Skeletal muscle satellite cell (primary cell): Measurements from ENCODE around the gene FDX2.
"Not testable (repeated sequence)": the region's sequence is repeated elsewhere in the genome, so short reads cannot be mapped to it uniquely, and the experiment has no call there.

Source experiments
- H3K27me3 ChIP-seq: 2 replicates; pipeline ENCODE4 v1.7.0; 2013; ENCODE audit warnings: low read length; ENCODE audit not compliant: control insufficient read depth, insufficient read depth
- H3K36me3 ChIP-seq: 2 replicates; pipeline ENCODE4 v1.7.0; 2013; ENCODE audit warnings: mild to moderate bottlenecking, control low read depth, low read length; ENCODE audit not compliant: insufficient read depth
- H3K4me1 ChIP-seq: 2 replicates; pipeline ENCODE4 v1.7.0; 2013; ENCODE audit warnings: low read length; ENCODE audit not compliant: control insufficient read depth, insufficient read depth
- H3K4me2 ChIP-seq: 2 replicates; pipeline ENCODE4 v1.7.0; 2013; ENCODE audit warnings: mild to moderate bottlenecking, low read length
- H3K4me3 ChIP-seq: 2 replicates; pipeline ENCODE4 v1.7.0; 2013; ENCODE audit warnings: low read length
- H3K9ac ChIP-seq: 2 replicates; pipeline ENCODE4 v1.7.0; 2013; ENCODE audit warnings: mild to moderate bottlenecking, low read depth, low read length, moderate library complexity
- H3K9me3 ChIP-seq: replicated peaks from 2 replicates; pipeline ENCODE4 v1.7.0; 2013; ENCODE audit warnings: mild to moderate bottlenecking, control low read depth, low read length

FDX2 gene

GRCh38 chr19:10284065-10284959 lies 31.5 kb downstream of the FDX2 start:
- H3K27me3 ChIP-seq = peaks cover 21% of the 10 kb centered on the region
- no peak overlapping the region for H3K4me2 ChIP-seq
- H3K36me3 ChIP-seq = no peaks in the 10 kb centered on the region
- no peaks in the 10 kb centered on the region for H3K9me3 ChIP-seq
- H3K4me1 ChIP-seq = peaks cover 7% of the 10 kb centered on the region
- H3K9ac ChIP-seq = no peak overlapping the region
- no peak overlapping the region for H3K4me3 ChIP-seq

DNA sequence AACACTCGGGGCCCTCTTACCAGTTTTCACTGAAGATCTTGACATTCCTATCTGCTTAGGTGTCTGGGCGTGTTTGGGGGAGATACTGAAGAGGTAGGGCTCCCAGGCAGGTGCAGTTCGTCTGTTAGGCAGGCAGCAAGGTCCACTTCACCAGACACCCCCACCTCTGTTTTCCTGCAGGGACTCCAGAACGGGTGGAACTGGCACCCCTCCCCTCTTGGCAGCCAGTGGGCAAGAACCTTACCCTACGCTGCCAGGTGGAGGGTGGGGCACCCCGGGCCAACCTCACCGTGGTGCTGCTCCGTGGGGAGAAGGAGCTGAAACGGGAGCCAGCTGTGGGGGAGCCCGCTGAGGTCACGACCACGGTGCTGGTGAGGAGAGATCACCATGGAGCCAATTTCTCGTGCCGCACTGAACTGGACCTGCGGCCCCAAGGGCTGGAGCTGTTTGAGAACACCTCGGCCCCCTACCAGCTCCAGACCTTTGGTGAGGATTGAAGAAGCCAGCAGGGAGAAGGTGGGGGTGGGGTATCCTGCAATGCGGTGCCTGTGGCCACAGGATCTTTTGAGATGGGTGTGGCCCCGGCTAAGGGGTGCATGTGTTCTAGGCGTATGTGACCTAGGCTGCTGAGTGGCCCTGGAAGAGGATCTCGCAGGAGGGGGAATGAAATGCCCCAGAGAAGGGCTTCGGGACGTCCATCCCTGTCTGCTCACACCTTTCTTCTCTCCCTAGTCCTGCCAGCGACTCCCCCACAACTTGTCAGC lies 32.3 kb downstream of the FDX2 start:
- no peaks in the 10 kb centered on the region for H3K4me1 ChIP-seq
- no peak overlapping the region for H3K4me2 ChIP-seq
- peaks cover 13% of the 10 kb centered on the region for H3K27me3 ChIP-seq
- no peak overlapping the region for H3K4me3 ChIP-seq
- H3K9ac ChIP-seq = no peak overlapping the region
- H3K36me3 ChIP-seq = no peaks in the 10 kb centered on the region
- H3K9me3 ChIP-seq = no peaks in the 10 kb centered on the region

- H3K4me1 ChIP-seq, H3K27me3 ChIP-seq, H3K9ac ChIP-seq, H3K4me3 ChIP-seq, H3K9me3 ChIP-seq, H3K36me3 ChIP-seq, H3K4me2 ChIP-seq: not testable (repeated sequence)
Observed at GRCh38 chr19:10282043-10282442, 33.8 kb downstream of the FDX2 start.

GRCh38 chr19:10279737-10280442 lies 35.9 kb downstream of the FDX2 start:
- Histone ChIP-seq H3K27me3 (no peaks in the 10 kb centered on the region), H3K4me1 (peaks cover 5% of the 10 kb centered on the region), H3K36me3 (no peaks in the 10 kb centered on the region), H3K4me2 (no peak overlapping the region), H3K9me3 (no peaks in the 10 kb centered on the region), H3K4me3 (no peak overlapping the region), H3K9ac (no peak overlapping the region)

DNA sequence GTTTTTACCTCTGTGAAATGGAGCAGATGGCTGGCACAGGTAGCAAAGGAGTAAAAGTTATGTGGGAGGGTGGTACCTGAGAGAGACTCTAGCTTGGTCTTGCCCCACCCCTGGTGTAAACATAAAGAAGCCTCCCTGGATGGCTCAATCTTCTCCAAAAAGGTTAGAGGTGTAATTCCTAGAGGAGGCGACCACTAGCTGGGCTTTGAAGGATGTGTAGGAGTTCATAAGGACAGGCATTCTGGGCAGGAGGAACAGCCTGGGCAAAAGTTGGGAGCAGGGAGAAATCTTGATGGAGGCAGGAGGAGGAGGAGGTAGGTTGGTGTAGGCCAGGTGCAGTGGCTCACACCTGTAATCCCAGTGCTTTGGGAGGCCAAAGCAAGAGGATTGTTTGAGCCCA lies 36.9 kb downstream of the FDX2 start:
- H3K4me2 ChIP-seq = no peak overlapping the region
- no peak overlapping the region for H3K9ac ChIP-seq
- H3K9me3 ChIP-seq = no peaks in the 10 kb centered on the region
- H3K4me1 ChIP-seq = peaks cover 5% of the 10 kb centered on the region
- no peaks in the 10 kb centered on the region for H3K36me3 ChIP-seq
- H3K27me3 ChIP-seq = no peaks in the 10 kb centered on the region
- no peak overlapping the region for H3K4me3 ChIP-seq

- no peak overlapping the region for H3K9ac ChIP-seq
- H3K4me3 ChIP-seq = no peak overlapping the region
- H3K9me3 ChIP-seq = no peaks in the 10 kb centered on the region
- H3K4me2 ChIP-seq = no peak overlapping the region
- peaks cover 5% of the 10 kb centered on the region for H3K4me1 ChIP-seq
- H3K36me3 ChIP-seq = no peaks in the 10 kb centered on the region
- H3K27me3 ChIP-seq = no peaks in the 10 kb centered on the region
Observed at GRCh38 chr19:10277795-10278589, 37.8 kb downstream of the FDX2 start.

DNA sequence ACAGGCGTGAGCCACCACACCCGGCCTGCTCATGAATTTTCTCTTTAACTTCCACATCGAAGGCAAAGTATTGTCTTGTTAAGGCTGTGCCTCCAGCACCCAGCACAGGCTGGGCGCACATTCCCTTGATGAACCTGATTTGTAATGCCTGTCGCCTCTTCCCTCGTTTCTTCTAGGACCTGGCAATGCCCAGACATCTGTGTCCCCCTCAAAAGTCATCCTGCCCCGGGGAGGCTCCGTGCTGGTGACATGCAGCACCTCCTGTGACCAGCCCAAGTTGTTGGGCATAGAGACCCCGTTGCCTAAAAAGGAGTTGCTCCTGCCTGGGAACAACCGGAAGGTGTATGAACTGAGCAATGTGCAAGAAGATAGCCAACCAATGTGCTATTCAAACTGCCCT lies 41.2 kb downstream of the FDX2 start:
- Histone ChIP-seq H3K9me3 (no peaks in the 10 kb centered on the region), H3K4me1 (peaks cover 18% of the 10 kb centered on the region), H3K9ac (no peak overlapping the region), H3K4me2 (no peak overlapping the region), H3K4me3 (no peak overlapping the region), H3K27me3 (peaks cover 25% of the 10 kb centered on the region), H3K36me3 (no peaks in the 10 kb centered on the region)

DNA sequence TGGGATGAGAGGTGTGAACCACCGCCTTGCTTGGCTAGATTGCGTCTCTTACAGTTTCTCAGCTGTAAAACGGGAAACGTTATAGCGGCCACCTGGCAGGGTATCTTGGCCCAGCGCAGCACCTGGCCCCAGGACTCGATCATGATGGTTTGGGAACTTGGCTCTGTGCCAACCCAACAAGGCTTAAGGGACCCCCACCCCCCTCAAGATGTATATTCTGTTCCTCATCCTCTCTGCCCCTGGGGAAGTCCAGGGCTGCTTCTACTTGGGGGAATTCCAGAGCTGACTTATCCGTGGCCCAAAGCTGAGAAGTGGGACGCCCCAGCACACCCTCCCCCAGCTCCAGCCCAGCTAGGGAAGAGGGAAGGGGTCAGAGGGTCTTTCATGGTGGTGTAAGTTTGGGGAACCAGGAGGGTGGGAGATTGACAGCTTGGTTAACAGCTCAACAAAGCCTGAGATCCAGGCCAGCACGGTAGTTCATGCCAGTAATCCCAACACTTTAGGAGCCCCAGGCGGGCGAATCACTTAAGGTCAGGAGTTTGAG lies 44.2 kb downstream of the FDX2 start:
- Histone ChIP-seq H3K9ac (no peak overlapping the region), H3K4me3 (peak overlapping the region; percentile 66), H3K4me1 (peaks cover 14% of the 10 kb centered on the region), H3K4me2 (no peak overlapping the region), H3K36me3 (no peaks in the 10 kb centered on the region), H3K9me3 (no peaks in the 10 kb centered on the region), H3K27me3 (peaks cover 25% of the 10 kb centered on the region)

DNA sequence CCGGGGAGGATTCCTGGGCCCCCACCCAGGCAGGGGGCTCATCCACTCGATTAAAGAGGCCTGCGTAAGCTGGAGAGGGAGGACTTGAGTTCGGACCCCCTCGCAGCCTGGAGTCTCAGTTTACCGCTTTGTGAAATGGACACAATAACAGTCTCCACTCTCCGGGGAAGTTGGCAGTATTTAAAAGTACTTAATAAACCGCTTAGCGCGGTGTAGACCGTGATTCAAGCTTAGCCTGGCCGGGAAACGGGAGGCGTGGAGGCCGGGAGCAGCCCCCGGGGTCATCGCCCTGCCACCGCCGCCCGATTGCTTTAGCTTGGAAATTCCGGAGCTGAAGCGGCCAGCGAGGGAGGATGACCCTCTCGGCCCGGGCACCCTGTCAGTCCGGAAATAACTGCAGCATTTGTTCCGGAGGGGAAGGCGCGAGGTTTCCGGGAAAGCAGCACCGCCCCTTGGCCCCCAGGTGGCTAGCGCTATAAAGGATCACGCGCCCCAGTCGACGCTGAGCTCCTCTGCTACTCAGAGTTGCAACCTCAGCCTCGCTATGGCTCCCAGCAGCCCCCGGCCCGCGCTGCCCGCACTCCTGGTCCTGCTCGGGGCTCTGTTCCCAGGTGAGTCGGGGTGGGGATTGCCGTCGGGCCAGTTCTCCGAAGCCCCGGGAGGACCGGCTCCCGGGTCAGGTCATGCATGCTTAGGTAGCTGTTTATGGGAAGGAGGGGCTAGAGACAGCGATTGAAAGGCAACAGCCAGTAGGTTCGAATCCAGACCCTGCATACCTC lies 45.0 kb downstream of the FDX2 start, which contains the start of gene ICAM1:
Gene ICAM1, plus strand, starts transcription at position 505 of the 779 bp plus-strand sequence. Its CDS starts 40 bp downstream, at position 545.
- peak within 1 kb of the TSS; percentile 35 for H3K9ac ChIP-seq

DNA sequence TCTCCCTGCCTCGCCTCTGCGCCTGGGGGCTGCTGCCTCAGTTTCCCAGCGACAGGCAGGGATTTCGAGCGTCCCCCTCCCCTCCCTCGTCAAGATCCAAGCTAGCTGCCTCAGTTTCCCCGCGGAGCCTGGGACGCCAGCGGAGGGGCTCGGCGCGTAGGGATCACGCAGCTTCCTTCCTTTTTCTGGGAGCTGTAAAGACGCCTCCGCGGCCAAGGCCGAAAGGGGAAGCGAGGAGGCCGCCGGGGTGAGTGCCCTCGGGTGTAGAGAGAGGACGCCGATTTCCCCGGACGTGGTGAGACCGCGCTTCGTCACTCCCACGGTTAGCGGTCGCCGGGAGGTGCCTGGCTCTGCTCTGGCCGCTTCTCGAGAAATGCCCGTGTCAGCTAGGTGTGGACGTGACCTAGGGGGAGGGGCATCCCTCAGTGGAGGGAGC lies 45.6 kb downstream of the FDX2 start:
- no peaks in the 10 kb centered on the region for H3K9me3 ChIP-seq
- peak overlapping the region; percentile 66 for H3K4me3 ChIP-seq
- peak overlapping the region; percentile 35 for H3K9ac ChIP-seq
- H3K4me1 ChIP-seq = peaks cover 14% of the 10 kb centered on the region
- H3K36me3 ChIP-seq = no peaks in the 10 kb centered on the region
- H3K27me3 ChIP-seq = peaks cover 25% of the 10 kb centered on the region
- peak overlapping the region; percentile 76 for H3K4me2 ChIP-seq

More for the DNA sequence above, 45.0 kb downstream of the FDX2 start, which contains the start of gene ICAM1:
- H3K9me3 ChIP-seq = no peaks in the 10 kb centered on the region
- H3K4me3 ChIP-seq = peak within 1 kb of the TSS; percentile 66
- H3K27me3 ChIP-seq = peaks cover 25% of the 10 kb centered on the region
- H3K4me2 ChIP-seq = peak within 1 kb of the TSS; percentile 76
- no peaks in the 10 kb centered on the region for H3K36me3 ChIP-seq
- H3K4me1 ChIP-seq = peaks cover 14% of the 10 kb centered on the region
